IPS-20b (cell line): Measurements from ENCODE around the gene CD48.

ENCODE experiments used
- H3K27ac ChIP-seq: one replicate; pipeline ENCODE4 v1.5.1; 2013; ENCODE audit warnings: low read length
- H3K27me3 ChIP-seq: 2 replicates; pipeline ENCODE4 v1.6.1; 2013; ENCODE audit warnings: mild to moderate bottlenecking, low read length, inconsistent platforms; ENCODE audit not compliant: insufficient read depth
- H3K36me3 ChIP-seq: 2 replicates; pipeline ENCODE4 v1.6.1; 2013; ENCODE audit warnings: low read depth, mild to moderate bottlenecking, inconsistent platforms, low read length, moderate library complexity; ENCODE audit not compliant: insufficient read depth
- H3K4me1 ChIP-seq: 2 replicates; pipeline ENCODE4 v1.6.1; 2013; ENCODE audit warnings: mild to moderate bottlenecking, control low read depth, inconsistent platforms, low read length, moderate library complexity; ENCODE audit not compliant: insufficient read depth
- H3K4me3 ChIP-seq: 2 replicates; pipeline ENCODE4 v1.5.1; 2013; ENCODE audit warnings: mild to moderate bottlenecking, low read length, inconsistent platforms
- H3K9ac ChIP-seq: 2 replicates; pipeline ENCODE4 v1.6.1; 2013; ENCODE audit warnings: low read depth, mild to moderate bottlenecking, inconsistent platforms, low read length, moderate library complexity
- H3K9me3 ChIP-seq: 2 replicates; pipeline ENCODE4 v1.6.1; 2013; ENCODE audit warnings: mild to moderate bottlenecking, low read depth, low read length, inconsistent platforms; ENCODE audit not compliant: insufficient read depth

Gene CD48

GRCh38 chr1:160685266-160685665, 26.4 kb downstream of the CD48 start:
- H3K9me3 ChIP-seq: peaks cover 6% of the 10 kb centered on the region; the same call in 1 of the 2 replicates
- H3K36me3 ChIP-seq: no peaks in the 10 kb centered on the region
- no peak overlapping the region for H3K9ac ChIP-seq
- H3K27me3 ChIP-seq: no peaks in the 10 kb centered on the region
- H3K27ac ChIP-seq: no peak overlapping the region
- no peaks in the 10 kb centered on the region for H3K4me1 ChIP-seq
- H3K4me3 ChIP-seq: no peak overlapping the region

- H3K9me3 ChIP-seq: peaks cover 6% of the 10 kb centered on the region; the same call in 1 of the 2 replicates
- no peaks in the 10 kb centered on the region for H3K36me3 ChIP-seq
- H3K4me1 ChIP-seq: no peaks in the 10 kb centered on the region
- no peaks in the 10 kb centered on the region for H3K27me3 ChIP-seq
- no peak overlapping the region for H3K4me3 ChIP-seq
- H3K27ac ChIP-seq: no peak overlapping the region
- H3K9ac ChIP-seq: no peak overlapping the region
Observed at GRCh38 chr1:160682983-160683865, 28.4 kb downstream of the CD48 start.

GRCh38 chr1:160681891-160682140, 29.8 kb downstream of the CD48 start:
- peaks cover 6% of the 10 kb centered on the region; the same call in 1 of the 2 replicates for H3K9me3 ChIP-seq
- no peak overlapping the region for H3K4me3 ChIP-seq
- H3K27ac ChIP-seq: no peak overlapping the region
- no peaks in the 10 kb centered on the region for H3K36me3 ChIP-seq
- no peaks in the 10 kb centered on the region for H3K27me3 ChIP-seq
- no peak overlapping the region for H3K9ac ChIP-seq
- no peaks in the 10 kb centered on the region for H3K4me1 ChIP-seq

- no peak overlapping the region for H3K4me3 ChIP-seq
- H3K36me3 ChIP-seq: no peaks in the 10 kb centered on the region
- peaks cover 3% of the 10 kb centered on the region; the same call in 1 of the 2 replicates for H3K9me3 ChIP-seq
- H3K27me3 ChIP-seq: no peaks in the 10 kb centered on the region
- no peak overlapping the region for H3K27ac ChIP-seq
- H3K4me1 ChIP-seq: no peaks in the 10 kb centered on the region
- H3K9ac ChIP-seq: no peak overlapping the region
Observed at GRCh38 chr1:160681066-160681890, 30.3 kb downstream of the CD48 start.

- H3K9me3 ChIP-seq: no peaks in the 10 kb centered on the region
- H3K4me3 ChIP-seq: no peak overlapping the region
- H3K4me1 ChIP-seq: peaks cover under 1% of the 10 kb centered on the region; the same call in 1 of the 2 replicates
- H3K36me3 ChIP-seq: no peaks in the 10 kb centered on the region
- H3K9ac ChIP-seq: no peak overlapping the region
- no peak overlapping the region for H3K27ac ChIP-seq
- H3K27me3 ChIP-seq: no peaks in the 10 kb centered on the region
Observed at GRCh38 chr1:160680399-160680798, 31.2 kb downstream of the CD48 start.

- no peaks in the 10 kb centered on the region for H3K27me3 ChIP-seq
- peaks cover 3% of the 10 kb centered on the region; the same call in 1 of the 2 replicates for H3K4me1 ChIP-seq
- H3K36me3 ChIP-seq: no peaks in the 10 kb centered on the region
- H3K9ac ChIP-seq: no peak overlapping the region
- no peaks in the 10 kb centered on the region for H3K9me3 ChIP-seq
- no peak overlapping the region for H3K4me3 ChIP-seq
- no peak overlapping the region for H3K27ac ChIP-seq
Observed at GRCh38 chr1:160679893-160680292, 31.7 kb downstream of the CD48 start.

- Histone ChIP-seq H3K36me3 (no peaks in the 10 kb centered on the region), H3K27ac (no peak overlapping the region), H3K4me3 (no peak overlapping the region), H3K27me3 (no peaks in the 10 kb centered on the region), H3K9ac (no peak overlapping the region), H3K4me1 (peaks cover 29% of the 10 kb centered on the region), H3K9me3 (no peaks in the 10 kb centered on the region)
Observed at GRCh38 chr1:160676869-160677597, 34.6 kb downstream of the CD48 start.

GRCh38 chr1:160675641-160676410, 35.8 kb downstream of the CD48 start:
- H3K9ac ChIP-seq: peak overlapping the region; percentile 29; the same call in 1 of the 2 replicates
- peak overlapping the region; percentile 10 for H3K27ac ChIP-seq
- no peaks in the 10 kb centered on the region for H3K36me3 ChIP-seq
- no peaks in the 10 kb centered on the region for H3K9me3 ChIP-seq
- H3K4me1 ChIP-seq: peaks cover 41% of the 10 kb centered on the region
- no peak overlapping the region for H3K4me3 ChIP-seq
- H3K27me3 ChIP-seq: no peaks in the 10 kb centered on the region

- H3K4me3 ChIP-seq: no peak overlapping the region
Observed at GRCh38 chr1:160674415-160674814, 37.2 kb downstream of the CD48 start.

GRCh38 chr1:160672789-160673695, 38.6 kb downstream of the CD48 start:
- Histone ChIP-seq H3K9me3 (peaks cover 9% of the 10 kb centered on the region), H3K27me3 (no peaks in the 10 kb centered on the region), H3K36me3 (no peaks in the 10 kb centered on the region), H3K9ac (peak overlapping the region; percentile 62; the same call in 1 of the 2 replicates), H3K4me1 (peaks cover 41% of the 10 kb centered on the region), H3K27ac (peak overlapping the region; percentile 73), H3K4me3 (peak overlapping the region; percentile 45; the same call in 1 of the 2 replicates)

More at GRCh38 chr1:160674415-160674814, 37.2 kb downstream of the CD48 start:
- H3K27ac ChIP-seq: no peak overlapping the region
- no peaks in the 10 kb centered on the region for H3K27me3 ChIP-seq
- H3K4me1 ChIP-seq: peaks cover 41% of the 10 kb centered on the region
- H3K36me3 ChIP-seq: no peaks in the 10 kb centered on the region
- no peak overlapping the region for H3K9ac ChIP-seq
- 0 out of 2 replicates have a peak, but pooled peaks cover under 1% of the 10 kb centered on the region for H3K9me3 ChIP-seq
